Activated T-cell treated with anti-CD3 and anti-CD28 coated beads for 4 hours (primary cell): Measurements from ENCODE around the gene ITPRIPL2.

Experiments used
- DNase-seq: peaks from one replicate; pipeline ENCODE4 v3.0.0-alpha.2; 2020

The ITPRIPL2 gene

DNA sequence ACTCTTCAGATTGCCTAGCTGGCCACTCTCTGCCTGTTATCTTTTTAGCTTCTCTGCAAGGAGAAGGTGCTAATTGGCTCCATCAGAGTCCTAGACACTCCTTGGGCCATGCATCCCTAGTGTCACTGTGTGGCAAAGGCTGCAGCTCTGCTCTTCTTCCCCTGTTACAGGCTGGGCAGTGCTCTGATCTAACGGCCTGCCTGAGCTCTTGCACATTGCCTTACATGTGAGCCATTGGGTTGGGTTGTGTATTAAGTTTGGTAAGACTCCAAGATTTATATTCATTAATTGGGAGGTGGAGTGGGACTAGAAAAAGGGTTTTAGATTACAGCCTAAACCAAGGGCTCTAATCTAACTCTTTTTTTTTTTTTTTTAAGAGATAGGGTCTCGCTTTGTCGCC is 31.2 kb downstream of the ITPRIPL2 start:
- DNase-seq: no peak

DNA sequence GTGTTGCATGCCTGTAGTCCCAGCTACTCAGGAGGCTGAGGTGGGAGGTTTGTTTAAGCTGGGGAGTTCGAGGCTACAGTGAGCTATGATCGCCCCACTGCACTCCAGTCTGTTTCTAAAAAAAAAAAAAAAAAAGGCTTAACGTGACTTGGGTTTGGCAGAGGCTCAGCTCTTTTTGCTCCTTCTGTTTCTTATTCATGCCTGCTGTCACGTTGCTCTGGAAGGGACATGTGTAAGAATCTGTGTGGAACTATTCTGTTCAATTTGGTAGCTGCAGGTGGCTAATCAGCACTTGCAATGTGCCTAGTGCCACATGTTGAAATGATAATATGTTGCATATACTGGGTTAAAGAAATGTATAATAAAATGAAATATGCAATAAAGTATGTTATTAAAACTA is 33.4 kb downstream of the ITPRIPL2 start:
- DNase-seq: no peak

DNA sequence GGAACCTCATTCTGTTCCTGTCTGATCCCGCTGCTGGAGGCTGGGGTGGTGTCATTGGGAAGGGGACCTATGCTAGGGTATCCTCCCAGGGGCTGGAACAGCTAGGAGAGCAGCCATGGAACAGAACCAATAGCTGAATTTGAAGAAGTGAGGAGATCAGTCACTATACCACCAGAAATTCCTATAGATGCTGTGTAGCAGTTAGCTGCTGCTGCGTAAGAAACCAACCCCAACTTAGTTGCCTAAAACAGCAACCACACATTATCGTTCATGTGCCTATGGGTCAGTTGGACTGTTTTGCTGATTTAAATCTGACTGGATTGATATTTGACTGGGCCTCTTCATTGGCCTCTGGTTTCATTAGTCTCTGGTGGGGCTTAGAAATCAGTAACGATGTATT is 33.9 kb downstream of the ITPRIPL2 start:
- no peak for DNase-seq

DNA sequence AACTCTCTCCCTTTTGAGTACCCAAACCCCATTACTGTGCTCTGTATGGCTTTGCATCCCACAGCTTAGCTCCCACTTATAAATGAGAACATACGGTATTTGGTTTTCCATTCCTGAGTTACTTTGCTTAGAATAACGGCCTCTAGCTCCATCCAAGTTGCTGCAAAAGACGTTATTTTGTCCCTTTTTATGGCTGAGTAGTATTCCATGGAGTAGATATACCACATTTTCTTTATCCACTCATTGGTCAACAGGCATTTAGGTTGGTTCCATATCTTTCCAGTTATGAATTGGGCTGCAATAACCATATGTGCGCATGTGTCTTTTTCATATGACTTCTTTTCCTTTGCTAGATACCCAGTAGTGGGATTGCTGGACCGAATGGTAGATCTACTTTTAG is 34.4 kb downstream of the ITPRIPL2 start:
- no peak for DNase-seq

DNA sequence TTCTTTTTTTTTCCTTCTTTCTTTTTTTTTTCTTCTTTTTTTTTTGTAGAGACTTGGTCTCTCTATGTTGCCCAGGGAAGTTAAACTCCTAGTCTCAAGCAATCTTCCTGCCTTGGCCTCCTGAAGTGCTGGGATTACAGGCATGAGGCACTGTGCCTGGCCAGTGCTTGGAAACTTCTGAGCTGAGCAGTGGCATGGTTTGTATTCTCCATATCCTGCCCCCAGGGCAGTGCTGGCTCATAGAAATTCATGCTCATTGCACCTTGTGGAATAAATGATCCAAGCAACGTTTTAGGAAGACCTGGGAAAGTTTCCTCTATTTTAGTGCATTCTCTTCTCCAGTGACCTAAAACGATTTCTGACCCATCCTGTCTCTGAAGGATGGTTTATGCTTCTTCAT is 37.5 kb downstream of the ITPRIPL2 start:
- no peak for DNase-seq

DNA sequence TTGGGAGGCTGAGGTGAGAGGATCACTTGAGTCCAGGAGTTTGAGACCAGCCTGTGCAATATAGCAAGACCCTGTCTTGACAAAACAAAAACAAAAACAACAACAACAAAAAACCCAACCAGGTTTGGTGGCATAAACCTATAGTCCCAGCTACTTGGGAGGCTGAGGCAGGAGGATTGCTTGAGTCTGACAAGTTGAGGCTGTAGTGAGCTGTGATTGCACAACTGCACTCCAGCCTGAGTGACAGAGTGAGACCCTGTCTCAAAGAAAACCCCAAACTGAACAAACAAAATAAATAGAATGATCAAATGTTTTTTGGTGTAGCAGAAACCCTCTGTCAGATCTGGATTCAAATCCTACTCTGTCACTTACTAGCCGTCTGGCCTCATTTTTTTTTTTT is 38.3 kb downstream of the ITPRIPL2 start:
- no peak for DNase-seq

DNA sequence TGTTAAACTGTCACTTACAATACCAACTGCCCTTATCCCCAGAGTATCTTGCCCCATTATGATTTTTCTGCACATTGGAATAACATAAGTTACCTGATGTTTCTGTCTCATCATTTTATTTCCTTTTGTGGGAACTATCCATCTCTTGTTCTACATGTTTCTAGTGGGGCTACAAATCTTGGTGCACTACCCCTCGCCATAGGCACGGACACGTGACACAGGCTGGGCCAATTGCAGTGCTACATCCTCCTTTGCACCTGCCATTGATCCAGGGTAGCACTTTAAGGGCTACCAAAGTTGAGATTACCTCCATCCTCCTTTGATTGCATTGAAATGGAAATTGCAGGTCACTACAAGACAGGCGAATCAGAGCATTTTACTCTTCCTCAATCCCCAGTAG is 40.1 kb downstream of the ITPRIPL2 start:
- no peak for DNase-seq

DNA sequence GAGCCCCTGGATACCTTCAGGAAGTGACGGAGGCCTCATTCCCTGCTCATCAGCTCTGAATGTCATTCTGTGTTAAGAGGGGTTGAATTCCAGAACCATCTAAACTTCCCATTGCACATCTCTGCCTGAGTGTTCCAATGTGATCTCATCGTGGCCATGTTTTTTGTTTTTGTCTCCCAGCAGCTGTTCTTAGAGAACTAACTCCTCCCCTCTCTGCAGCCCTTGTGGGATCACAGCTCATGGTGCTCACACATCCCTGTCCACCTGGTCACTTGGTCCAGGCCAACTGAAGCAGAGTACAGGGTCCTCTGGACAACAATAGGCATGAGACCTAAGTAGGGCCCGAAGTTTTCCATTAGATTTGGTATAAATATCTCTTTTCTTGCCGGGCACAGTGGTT is 48.3 kb downstream of the ITPRIPL2 start:
- DNase-seq: no peak

DNA sequence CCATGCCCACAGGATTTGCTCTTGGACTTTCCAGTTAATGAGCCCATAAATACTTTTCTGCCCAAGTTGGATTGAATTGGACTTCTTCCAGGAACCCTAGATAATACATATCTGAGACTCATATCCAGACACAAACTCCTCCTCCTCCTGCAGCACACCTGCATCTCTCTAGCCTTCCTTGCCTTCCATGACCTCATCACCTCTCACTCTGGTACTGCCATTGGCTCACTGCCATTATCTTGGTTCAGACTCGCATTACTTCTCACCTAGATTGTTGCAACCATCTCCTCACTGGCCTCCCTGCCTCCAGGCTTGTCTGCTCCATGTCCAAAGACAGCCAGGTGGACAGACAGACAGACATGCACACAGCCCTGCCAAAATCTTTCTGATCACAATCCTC is 49.5 kb downstream of the ITPRIPL2 start:
- no peak for DNase-seq

DNA sequence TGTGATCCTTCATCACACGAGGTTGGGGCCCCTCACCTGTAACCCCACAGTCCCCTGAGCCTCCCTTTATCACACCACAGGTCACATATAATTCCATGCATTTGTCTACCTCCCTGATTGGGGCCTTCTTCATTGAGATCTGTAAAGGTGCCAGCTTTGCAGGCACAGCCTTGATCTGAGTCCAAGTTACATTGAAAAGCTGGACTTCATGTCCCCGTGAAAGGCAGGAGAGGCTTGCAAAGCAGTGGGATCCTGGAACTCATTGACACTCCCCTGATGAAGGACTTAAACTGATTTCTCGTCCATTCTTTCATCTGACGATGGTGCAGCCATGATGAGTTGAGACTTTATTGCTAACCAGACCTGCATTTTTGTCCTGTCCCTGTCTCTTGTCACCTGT is 50.5 kb downstream of the ITPRIPL2 start:
- DNase-seq: no peak

DNA sequence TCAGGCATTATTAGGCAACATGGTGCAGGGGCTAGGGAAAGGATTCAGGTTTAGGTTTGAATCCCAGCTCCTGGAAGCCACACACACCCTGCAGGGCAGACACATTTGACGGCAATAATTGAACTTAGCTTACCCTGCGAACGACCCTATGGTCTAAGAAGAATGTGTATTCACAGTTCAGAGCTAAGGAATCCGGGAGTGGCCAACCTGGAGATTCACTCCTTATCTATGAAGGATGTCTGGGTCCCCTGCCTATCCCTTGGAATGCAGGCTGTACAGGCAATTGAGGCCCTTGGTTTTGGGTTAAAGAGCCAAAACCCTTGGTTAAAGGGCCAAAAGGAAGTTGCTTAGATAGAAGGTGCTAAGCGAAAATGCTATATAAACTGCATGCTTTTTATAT is 51.3 kb downstream of the ITPRIPL2 start:
- no peak for DNase-seq

DNA sequence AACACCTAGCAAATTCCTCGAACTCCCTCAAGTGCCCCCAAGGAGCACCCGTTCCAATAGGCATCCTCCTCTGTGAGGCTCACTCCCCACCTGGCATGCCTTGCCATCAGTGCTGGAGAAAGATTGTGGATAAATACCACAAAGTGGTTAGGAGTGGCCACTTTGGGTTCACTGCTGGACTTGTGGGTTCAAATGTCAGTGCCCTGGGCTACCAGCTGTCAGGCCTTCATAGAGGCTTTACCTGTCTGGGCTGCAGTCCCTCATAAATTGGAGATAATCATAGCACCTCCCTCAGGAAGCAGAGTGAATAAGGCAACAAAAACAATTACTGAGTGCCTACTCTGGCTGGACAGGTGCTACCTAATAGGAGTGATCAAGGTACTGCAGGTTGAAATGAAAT is 52.7 kb downstream of the ITPRIPL2 start:
- no peak for DNase-seq

DNA sequence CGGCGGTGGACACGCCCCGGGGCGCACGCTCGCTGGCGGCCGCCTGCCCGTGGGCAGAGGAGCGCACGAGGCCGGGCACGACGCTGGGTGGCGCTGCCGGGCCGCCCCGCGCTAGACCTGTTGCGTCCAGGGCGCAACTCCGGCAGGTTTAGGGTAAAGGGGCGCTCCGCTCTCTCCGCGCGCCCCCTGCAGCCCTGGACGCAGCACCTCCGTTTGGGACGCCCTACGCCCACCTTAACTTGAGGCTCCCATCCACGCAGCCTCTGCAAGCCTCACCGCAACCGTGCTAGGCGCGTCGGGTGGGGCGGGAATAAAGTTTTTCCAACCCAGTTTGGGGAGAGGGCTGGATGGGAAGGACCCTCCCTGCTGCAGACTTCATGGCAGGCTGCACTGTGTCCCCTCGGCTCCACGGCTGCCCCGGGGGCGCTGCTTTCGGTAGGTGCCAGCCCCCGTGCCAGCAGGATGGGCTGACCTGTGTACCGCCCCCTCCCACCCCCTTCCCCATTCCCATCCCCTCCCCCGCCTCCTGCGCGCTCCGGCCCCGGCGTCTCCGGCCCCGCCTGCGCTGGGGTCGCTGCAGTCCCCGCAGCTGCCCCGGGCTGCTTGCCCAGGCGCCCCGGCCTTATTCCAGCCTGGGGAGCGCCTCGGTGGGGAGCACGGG is 54.1 kb downstream of the ITPRIPL2 start, which contains the start of gene SYT17:
Gene SYT17, plus strand, starts transcription at position 531 of the 661 bp plus-strand sequence. CDS start 407 bp downstream, outside the sequence.
- no peak for DNase-seq

DNA sequence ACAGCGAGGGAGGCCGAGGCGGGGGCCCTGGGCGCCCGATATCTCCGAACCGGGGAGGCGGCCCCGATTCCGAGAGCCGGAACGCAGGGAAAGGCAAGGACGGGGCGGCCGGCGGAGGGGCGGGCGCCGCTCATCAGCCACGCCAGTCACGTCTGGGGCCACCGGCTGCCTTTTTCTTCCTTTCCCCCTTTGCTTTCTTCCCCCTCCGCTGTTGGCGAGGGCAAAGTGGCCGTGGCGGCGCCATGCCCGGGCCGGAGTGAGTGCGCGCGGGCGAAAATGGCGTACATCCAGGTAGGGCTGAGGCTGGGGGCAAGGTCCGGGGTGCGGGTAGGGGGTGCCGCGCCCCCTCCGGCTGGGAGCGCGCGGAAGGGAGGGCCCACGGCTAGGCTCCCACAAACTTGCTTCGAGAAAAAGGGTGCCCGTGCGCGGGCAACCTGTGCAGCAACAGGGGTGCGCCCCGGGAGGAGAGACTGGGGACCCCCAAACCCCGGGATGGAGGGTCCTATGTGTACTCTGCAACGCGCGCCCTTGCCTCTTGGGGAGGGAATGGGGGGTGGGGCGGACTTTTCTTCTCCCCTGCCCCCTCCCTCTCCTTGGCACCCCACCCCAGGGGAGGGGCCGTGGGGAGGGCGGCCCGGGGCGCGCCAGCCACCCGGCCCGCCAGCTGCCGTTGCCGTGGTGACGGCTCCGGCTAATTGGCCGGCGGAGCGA is 54.8 kb downstream of the ITPRIPL2 start:
- DNase-seq: no peak

DNA sequence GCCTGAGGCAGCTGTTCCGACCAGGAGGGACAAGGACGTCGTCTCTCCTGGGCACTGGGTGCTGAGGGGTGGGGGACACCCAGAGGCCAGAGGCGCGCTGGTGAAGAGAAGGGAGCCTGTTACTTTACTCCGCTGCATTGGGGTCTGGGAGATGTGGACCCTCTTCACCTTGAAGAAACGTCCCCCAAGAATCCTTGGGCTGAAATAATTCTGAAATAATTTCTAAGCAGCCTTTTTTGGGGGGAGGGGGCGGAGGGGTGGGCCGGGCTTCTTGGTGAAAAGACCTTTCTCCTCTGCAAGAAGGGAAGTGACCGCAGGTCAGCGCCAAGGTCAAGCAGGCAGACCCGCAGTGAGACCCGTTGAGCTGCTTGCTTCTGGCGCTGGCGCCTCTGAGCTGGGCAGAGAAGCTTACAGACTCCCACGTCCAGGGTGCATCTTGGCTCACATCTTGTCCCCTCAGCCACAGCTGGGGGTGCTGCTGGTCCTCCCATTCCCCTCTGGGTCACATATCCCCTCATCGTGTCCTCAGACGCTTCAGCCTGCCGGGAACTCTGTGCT is 55.4 kb downstream of the ITPRIPL2 start:
- no peak for DNase-seq

DNA sequence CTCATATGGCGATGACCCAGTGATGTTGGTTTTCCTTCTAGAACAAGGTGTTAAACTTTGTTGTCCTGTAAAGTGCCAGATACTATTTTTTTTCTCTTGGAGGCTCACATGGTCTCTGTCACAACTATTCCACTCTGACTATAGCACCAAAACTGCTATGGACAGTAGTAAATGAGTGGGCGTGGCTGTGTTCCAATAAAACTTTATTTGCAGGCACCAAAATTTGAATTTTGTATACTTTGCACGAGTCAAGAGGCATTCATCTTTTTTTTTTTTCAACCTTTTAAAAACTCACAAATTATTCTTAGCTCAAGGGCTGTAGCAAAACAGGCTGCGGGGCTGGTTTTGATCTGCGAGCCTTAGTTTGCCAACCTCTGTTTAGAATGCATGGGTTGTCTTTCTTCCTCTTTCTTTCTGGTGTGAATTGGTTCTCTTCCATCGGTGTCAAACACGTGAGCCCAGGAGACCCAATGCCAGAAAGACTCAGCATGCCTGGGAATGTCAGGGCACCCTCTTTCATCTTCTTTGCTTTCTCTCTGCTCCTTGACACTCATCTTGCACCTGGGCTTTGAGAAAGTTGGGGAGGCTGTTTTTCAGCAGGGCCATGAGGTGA is 56.4 kb downstream of the ITPRIPL2 start:
- no peak for DNase-seq
